A549 (cell line): ENCODE results near the gene CENPM. TPM values are rescaled to one million over a fixed set of nuclear protein-coding genes. Genes with fewer than 3 reads are reported as not detected.

Experiments
- ATAC-seq, 2 experiments: fragments of 200-7000 bp in 1 of 2; fragments of >200 bp in 1 of 2; cut with Nextera tagmentation in 1 of 2; cut with Tn5 transposase in 1 of 2; 3 replicates each; pipeline versions ENCODE4 v1.8.0 to v1.9.1; 2018 to 2020; ENCODE audit warnings: mild to moderate bottlenecking in 1 of 2, moderate library complexity in 1 of 2
- CTCF ChIA-PET: fragments of 300-600 bp; sonication (Branson Sonifier 250); formaldehyde crosslinking; extraction: SDS; loops from one replicate; lab custom pipeline; 2021; ENCODE audit warnings: antibody characterized with exemption, inconsistent platforms; lab: Yijun Ruan, JAX
- POLR2A ChIA-PET: fragments of 350-600 bp; formaldehyde crosslinking; extraction: SDS; loops from one replicate; lab custom pipeline; 2021; ENCODE audit warnings: antibody characterized with exemption, inconsistent platforms; lab: Yijun Ruan, JAX
- DNase-seq, 2 experiments: peaks; one replicate each; pipeline versions ENCODE4 v3.0.0 to v3.0.0-alpha.2; 2011 to 2016; ENCODE audit warnings: low read depth in 1 of 2, low spot score in 1 of 2
- FAIRE-seq: peaks from 2 replicates; lab custom pipeline; 2011; peaks lifted over from hg19 to GRCh38; lab: Jason Lieb, UNC
- H3K27ac ChIP-seq, 2 experiments: fragments of >200 bp; sonication (Bioruptor Twin); formaldehyde crosslinking; 3 replicates each; pipeline ENCODE4 v1.5.1; 2016 to 2017
- H3K4me1 ChIP-seq: fragments of >200 bp; sonication (Bioruptor Twin); formaldehyde crosslinking; 3 replicates; pipeline ENCODE4 v1.6.1; 2016
- H3K4me2 ChIP-seq: fragments of >200 bp; sonication (Bioruptor Twin); formaldehyde crosslinking; 3 replicates; pipeline ENCODE4 v1.6.1; 2016
- H3K4me3 ChIP-seq: fragments of >200 bp; sonication (Bioruptor Twin); formaldehyde crosslinking; 3 replicates; pipeline ENCODE4 v1.5.1; 2016
- H3K9me3 ChIP-seq: fragments of >200 bp; sonication (Bioruptor Twin); formaldehyde crosslinking; 3 replicates; pipeline ENCODE4 v1.6.1; 2016
- CBX8 ChIP-seq: fragments of 200-600 bp; sonication (generic); IDR thresholded peaks from 2 replicates; pipeline ENCODE4 v1.6.1; 2016
- CHD4 ChIP-seq: fragments of 200-600 bp; sonication (generic); IDR thresholded peaks from 2 replicates; pipeline ENCODE4 v1.6.1; 2016; ENCODE audit warnings: antibody characterized with exemption, mild to moderate bottlenecking, borderline replicate concordance
- CTCF ChIP-seq: fragments of >200 bp; sonication (Bioruptor Twin); formaldehyde crosslinking; IDR thresholded peaks from 3 replicates; pipeline ENCODE4 v1.5.1; 2016
- EP300 ChIP-seq, 2 experiments: fragments of >200 bp; sonication (Bioruptor Twin); formaldehyde crosslinking; IDR thresholded peaks; 2 replicates in 1 of 2; 3 replicates in 1 of 2; pipeline ENCODE4 v1.6.1; 2016 to 2017
- FOSB ChIP-seq: fragments of 250-450 bp; sonication (Bioruptor Pico); IDR thresholded peaks from 2 replicates; pipeline ENCODE4 v1.5.0; 2020; ENCODE audit warnings: mild to moderate bottlenecking, moderate library complexity
- FOSL2 ChIP-seq, 2 experiments: fragments of 450-650 bp in 1 of 2; fragments of >200 bp in 1 of 2; sonication (Bioruptor Twin) in 1 of 2; formaldehyde crosslinking; IDR thresholded peaks; 2 replicates each; pipeline versions ENCODE4 v1.5.0 to v1.6.1; 2016 to 2020; ENCODE audit warnings: mild to moderate bottlenecking in 1 of 2, moderate library complexity in 1 of 2
- FOXS1 ChIP-seq: fragments of 250-450 bp; sonication (Bioruptor Pico); IDR thresholded peaks from 2 replicates; pipeline ENCODE4 v1.5.0; 2020; ENCODE audit warnings: mild to moderate bottlenecking, moderate library complexity
- HDAC2 ChIP-seq: fragments of 200-600 bp; sonication (generic); IDR thresholded peaks from 2 replicates; pipeline ENCODE4 v1.6.1; 2016
- HES2 ChIP-seq: fragments of >200 bp; sonication (Bioruptor Twin); formaldehyde crosslinking; IDR thresholded peaks from 2 replicates; pipeline ENCODE4 v1.6.1; 2016
- HEYL ChIP-seq: fragments of 250-450 bp; sonication (Bioruptor Pico); IDR thresholded peaks from 2 replicates; pipeline ENCODE4 v1.8.0; 2021; ENCODE audit warnings: mild to moderate bottlenecking, moderate library complexity
- HMGXB4 ChIP-seq: fragments of 250-450 bp; sonication (Bioruptor Pico); IDR thresholded peaks from 2 replicates; pipeline ENCODE4 v1.5.0; 2021; ENCODE audit warnings: mild to moderate bottlenecking, moderate library complexity, borderline replicate concordance
- HOXB5 ChIP-seq: fragments of 250-450 bp; sonication (Bioruptor Pico); IDR thresholded peaks from 2 replicates; pipeline ENCODE4 v1.5.0; 2020; ENCODE audit warnings: mild to moderate bottlenecking, moderate library complexity
- JUNB ChIP-seq: fragments of >200 bp; sonication (Bioruptor Twin); formaldehyde crosslinking; IDR thresholded peaks from 2 replicates; pipeline ENCODE4 v1.6.1; 2016
- KDM5A ChIP-seq: fragments of 200-600 bp; sonication (generic); IDR thresholded peaks from 2 replicates; pipeline ENCODE4 v1.6.1; 2016; ENCODE audit warnings: antibody characterized with exemption, mild to moderate bottlenecking
- POLR2AphosphoS2 ChIP-seq: conservative IDR thresholded peaks from 2 replicates; pipeline ENCODE4 v1.6.1; 2012; ENCODE audit warnings: low read length, improper control_type of control experiment, inconsistent platforms
- RAD21 ChIP-seq, 2 experiments: fragments of >200 bp in 1 of 2; sonication (Bioruptor Twin) in 1 of 2; formaldehyde crosslinking in 1 of 2; IDR thresholded peaks in 1 of 2; conservative IDR thresholded peaks in 1 of 2; 2 replicates in 1 of 2; 3 replicates in 1 of 2; pipeline ENCODE4 v1.6.1; 2012 to 2018; ENCODE audit warnings: inconsistent platforms in 1 of 2
- SMC3 ChIP-seq: fragments of >200 bp; sonication (Bioruptor Twin); formaldehyde crosslinking; IDR thresholded peaks from 3 replicates; pipeline ENCODE4 v1.6.1; 2018; ENCODE audit warnings: inconsistent platforms
- TFCP2L1 ChIP-seq: fragments of 250-450 bp; sonication (Bioruptor Pico); IDR thresholded peaks from 2 replicates; pipeline ENCODE4 v1.5.0; 2021; ENCODE audit warnings: mild to moderate bottlenecking
- TP53 ChIP-seq: fragments of 250-450 bp; sonication (Bioruptor Pico); IDR thresholded peaks from 2 replicates; pipeline ENCODE4 v1.5.0; 2021; ENCODE audit warnings: mild to moderate bottlenecking, moderate library complexity
- ZSCAN20 ChIP-seq: fragments of 250-450 bp; sonication (Bioruptor Pico); IDR thresholded peaks from 2 replicates; pipeline ENCODE4 v1.8.0; 2022; ENCODE audit warnings: mild to moderate bottlenecking, moderate library complexity
- WGBS: methylation state at CpG from one replicate; pipeline ENCODE4 v1.1.6; 2017; ENCODE audit errors: missing lambda C conversion rate; 5-methylcytosine and 5-hydroxymethylcytosine counted together
- polyA plus RNA-seq, 4 experiments: library from polyadenylated mRNA; depleted of rRNA in 3 of 4; stranded (reverse); fragments of >200 nt; fragmentation: RNase III in 1 of 4; extraction: RNeasy Plus Mini Kit Qiagen cat#74134 plus additional on column Dnase treatment in 1 of 4; gene quantifications; 2 replicates in 3 of 4; 3 replicates in 1 of 4; pipeline ENCODE4 v1.2.3, GENCODE V29; 2011 to 2017

The CENPM gene
- polyA plus RNA-seq, 2 of the 4 experiments (the other 2 are of a cell fraction) = 22.3 to 40.1 TPM

- H3K4me2 ChIP-seq = no peak overlapping the region
- H3K27ac ChIP-seq = no peak overlapping the region
- H3K4me3 ChIP-seq = no peak overlapping the region
- ChIA-PET CTCF (interaction anchor here (0.7 to 1.5 kb wide), 10 partner anchors 9 to 506 kb away, joined by 3 to 6 read pairs (median 4); no protein-coding TSS in a partner anchor), POLR2A (interaction anchor here (0.6 kb wide), 1 partner anchor 17 kb away, joined by 8 read pairs; no protein-coding TSS in a partner anchor)
- H3K9me3 ChIP-seq = no peaks in the 10 kb centered on the region
- 59% methylated on average over 8 of the region's 8 CpGs for WGBS
- no peak for FAIRE-seq
- no peaks in the 10 kb centered on the region for H3K4me1 ChIP-seq
- ATAC-seq = peak; percentile 67 to 80; a peak in 5 of 6 replicates
- TF ChIP-seq ZSCAN20 (no peak), HMGXB4 (CRISPR knock-in tag) (no peak), EP300 (IDR thresholded peaks at IDR 0.05) (no peak), CHD4 (no peak), RAD21 (conservative IDR thresholded peaks at IDR 0.05 in 1 of 2, IDR thresholded peaks at IDR 0.05 in 1 of 2) (peak; percentile 36 to 42; a peak in 4 of 5 replicates), TFCP2L1 (no peak), CTCF (peak; percentile 23; the same call in 1 of the 3 replicates), HOXB5 (CRISPR knock-in tag) (no peak), SMC3 (0 out of 3 replicates have a peak, but pooled peaks have one; percentile 11), CBX8 (no peak), FOSB (no peak)
- TF ChIP-seq, all 56 proteins: peak for 3
- peak; percentile 15 to 78 for DNase-seq
Observed at GRCh38 chr22:41966607-41967240, 19.8 kb upstream of the CENPM start.

- CTCF ChIA-PET = interaction anchor here (0.6 to 1.5 kb wide), 7 partner anchors 8 to 478 kb away, joined by 3 to 6 read pairs (median 3); no protein-coding TSS in a partner anchor
- POLR2A ChIA-PET = interaction anchor here (0.6 kb wide), 1 partner anchor 16 kb away, joined by 8 read pairs; no protein-coding TSS in a partner anchor
- no peak for ATAC-seq
- no peaks in the 10 kb centered on the region for H3K4me1 ChIP-seq
- TF ChIP-seq HDAC2 (no peak), FOSB (no peak), HEYL (CRISPR knock-in tag) (no peak), JUNB (no peak), HMGXB4 (CRISPR knock-in tag) (no peak), FOSL2 (IDR thresholded peaks at IDR 0.05) (no peak), FOSL2 (CRISPR knock-in tag; IDR thresholded peaks at IDR 0.05) (no peak), KDM5A (no peak), SMC3 (no peak), EP300 (IDR thresholded peaks at IDR 0.05) (no peak), FOXS1 (no peak), TP53 (CRISPR knock-in tag) (no peak), ZSCAN20 (no peak), POLR2AphosphoS2 (no peak), HES2 (no peak)
- TF ChIP-seq, all 56 proteins: peak for 0
- Histone ChIP-seq H3K9me3 (no peaks in the 10 kb centered on the region), H3K4me3 (no peak overlapping the region), H3K27ac (no peak overlapping the region), H3K4me2 (no peak overlapping the region)
- no peak for FAIRE-seq
- WGBS = 48% methylated on average over 2 of the region's 2 CpGs
- no peak for DNase-seq
Observed at GRCh38 chr22:41966225-41966606, 19.3 kb upstream of the CENPM start.
